ENCODE data around the gene GNAS. TPM values are rescaled to one million over a fixed set of nuclear protein-coding genes. Genes with fewer than 3 reads are reported as not detected.

GNAS gene
- total RNA-seq, 4 donors from 2014 or later, result 2,457 to 5,038 (median 3,494) TPM

- intact Hi-C loops (cut with DNase I), result no loop called here
- WGBS, 2 donors, result 63 to 89% methylated on average over 8 of the region's 8 CpGs
- H3K4me1 ChIP-seq, result no peaks in the 10 kb centered on the region
- no peak overlapping the region for H3K27ac ChIP-seq
- no peaks in the 10 kb centered on the region for H3K9me3 ChIP-seq
- TF ChIP-seq POLR2A (IDR thresholded peaks at IDR 0.05) (no peak), CTCF (IDR thresholded peaks at IDR 0.05) (no peak)
- no peak overlapping the region for H3K4me3 ChIP-seq (replicated peaks in 1 of 3)
- no peaks in the 10 kb centered on the region for H3K27me3 ChIP-seq
- DNase-seq, result no peak
- H3K36me3 ChIP-seq, result no peaks in the 10 kb centered on the region
Observed at GRCh38 chr20:58822149-58822548, 30.4 kb upstream of the GNAS start.

GRCh38 chr20:58822748-58823730 is 29.5 kb upstream of the GNAS start:
- DNase-seq, result no peak
- no peak overlapping the region for H3K27ac ChIP-seq
- H3K36me3 ChIP-seq, result no peaks in the 10 kb centered on the region
- H3K9me3 ChIP-seq, result no peaks in the 10 kb centered on the region
- TF ChIP-seq POLR2A (IDR thresholded peaks at IDR 0.05), result no peak
- TF ChIP-seq CTCF (IDR thresholded peaks at IDR 0.05), result no peak
- no peaks in the 10 kb centered on the region for H3K27me3 ChIP-seq
- H3K4me1 ChIP-seq, result no peaks in the 10 kb centered on the region
- 93% methylated on average over 26 of the region's 26 CpGs for WGBS, 2 donors
- H3K4me3 ChIP-seq (replicated peaks in 1 of 3), result no peak overlapping the region
- intact Hi-C loops (cut with DNase I), result no loop called here

GRCh38 chr20:58824843-58825242 is 27.7 kb upstream of the GNAS start:
- DNase-seq, result no peak
- H3K9me3 ChIP-seq, result no peaks in the 10 kb centered on the region
- H3K4me1 ChIP-seq, result peaks cover 0 to 9% of the 10 kb centered on the region in 2 donors
- no peaks in the 10 kb centered on the region for H3K36me3 ChIP-seq
- intact Hi-C loops (cut with DNase I), result no loop called here
- no peaks in the 10 kb centered on the region for H3K27me3 ChIP-seq
- no peak overlapping the region for H3K4me3 ChIP-seq (replicated peaks in 1 of 3)
- 82 to 91% methylated on average over 8 of the region's 8 CpGs for WGBS, 2 donors
- H3K27ac ChIP-seq, result no peak overlapping the region
- TF ChIP-seq POLR2A (IDR thresholded peaks at IDR 0.05), result no peak
- no peak for TF ChIP-seq CTCF (IDR thresholded peaks at IDR 0.05)

- no peak for DNase-seq
- 88 to 89% methylated on average over 6 of the region's 6 CpGs for WGBS, 2 donors
- intact Hi-C loops (cut with DNase I), result no loop called here
- Histone ChIP-seq H3K36me3 (no peaks in the 10 kb centered on the region), H3K27me3 (no peaks in the 10 kb centered on the region), H3K4me1 (peaks cover 0 to 9% of the 10 kb centered on the region in 2 donors), H3K4me3 (replicated peaks in 1 of 3) (no peak overlapping the region), H3K9me3 (no peaks in the 10 kb centered on the region), H3K27ac (no peak overlapping the region)
- TF ChIP-seq POLR2A (IDR thresholded peaks at IDR 0.05), result no peak
- no peak for TF ChIP-seq CTCF (IDR thresholded peaks at IDR 0.05)
Observed at GRCh38 chr20:58825450-58825849, 27.1 kb upstream of the GNAS start.

GRCh38 chr20:58826271-58826670 is 26.2 kb upstream of the GNAS start:
- no peaks in the 10 kb centered on the region for H3K9me3 ChIP-seq
- DNase-seq, result no peak
- no peak overlapping the region for H3K27ac ChIP-seq
- intact Hi-C loops (cut with DNase I), result no loop called here
- no peaks in the 10 kb centered on the region for H3K36me3 ChIP-seq
- H3K4me1 ChIP-seq, result peaks cover 0 to 9% of the 10 kb centered on the region in 2 donors
- H3K4me3 ChIP-seq (replicated peaks in 1 of 3), result no peak overlapping the region
- WGBS, 2 donors, result 81 to 88% methylated on average over 5 of the region's 5 CpGs
- no peak for TF ChIP-seq CTCF (IDR thresholded peaks at IDR 0.05)
- TF ChIP-seq POLR2A (IDR thresholded peaks at IDR 0.05), result no peak
- H3K27me3 ChIP-seq, result no peaks in the 10 kb centered on the region

Measured in thyroid gland (tissue), 4 donors.